ENCODE results near the gene ANXA9.

Gene ANXA9, protein sequence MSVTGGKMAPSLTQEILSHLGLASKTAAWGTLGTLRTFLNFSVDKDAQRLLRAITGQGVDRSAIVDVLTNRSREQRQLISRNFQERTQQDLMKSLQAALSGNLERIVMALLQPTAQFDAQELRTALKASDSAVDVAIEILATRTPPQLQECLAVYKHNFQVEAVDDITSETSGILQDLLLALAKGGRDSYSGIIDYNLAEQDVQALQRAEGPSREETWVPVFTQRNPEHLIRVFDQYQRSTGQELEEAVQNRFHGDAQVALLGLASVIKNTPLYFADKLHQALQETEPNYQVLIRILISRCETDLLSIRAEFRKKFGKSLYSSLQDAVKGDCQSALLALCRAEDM

DNA sequence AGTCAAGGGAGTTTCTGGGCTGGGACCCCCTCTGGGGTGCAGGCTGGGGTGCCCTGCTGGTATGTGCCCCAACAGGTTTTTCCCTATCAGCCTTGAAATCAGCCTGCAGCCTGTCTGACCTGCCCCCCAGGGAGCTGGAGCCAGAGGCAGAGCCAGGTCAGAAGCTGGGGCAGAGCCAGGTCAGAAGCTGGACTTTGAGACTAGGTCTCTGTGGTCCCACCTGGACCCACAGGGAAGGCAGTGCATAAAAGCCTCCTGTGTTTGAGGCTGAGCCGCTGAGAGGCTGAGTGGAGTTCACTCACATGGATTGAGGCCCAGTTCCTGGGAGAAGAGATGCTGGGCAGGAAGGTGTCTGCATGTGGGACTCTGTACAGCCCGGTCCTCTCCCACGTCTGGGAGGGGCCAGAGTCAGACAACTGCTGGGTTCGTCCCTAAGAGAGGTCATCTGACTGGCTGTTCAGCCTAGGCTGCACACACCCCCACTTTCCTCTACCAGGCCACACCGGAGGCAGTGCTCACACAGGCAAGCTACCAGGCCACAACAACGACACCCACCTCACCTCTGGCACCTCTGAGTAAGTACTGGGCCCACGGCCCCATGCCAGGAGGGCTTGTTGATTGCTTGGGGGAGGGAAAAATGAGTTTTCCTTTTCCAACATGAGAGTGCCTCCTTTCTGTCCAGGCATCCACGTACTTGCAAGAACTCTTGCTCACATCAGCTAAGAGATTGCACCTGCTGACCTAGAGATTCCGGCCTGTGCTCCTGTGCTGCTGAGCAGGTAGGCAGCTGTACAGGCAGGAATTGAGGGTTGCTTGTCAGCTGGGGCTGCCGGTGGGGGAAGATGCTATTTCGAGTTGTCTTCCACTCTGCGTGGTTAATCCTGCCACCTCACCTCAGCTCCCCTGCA is at the start of gene ANXA9:
Gene ANXA9, plus strand, starts transcription at position 488 of the 908 bp plus-strand sequence. CDS start 814 bp downstream, outside the sequence.
- FAIRE-seq: no peak

DNA sequence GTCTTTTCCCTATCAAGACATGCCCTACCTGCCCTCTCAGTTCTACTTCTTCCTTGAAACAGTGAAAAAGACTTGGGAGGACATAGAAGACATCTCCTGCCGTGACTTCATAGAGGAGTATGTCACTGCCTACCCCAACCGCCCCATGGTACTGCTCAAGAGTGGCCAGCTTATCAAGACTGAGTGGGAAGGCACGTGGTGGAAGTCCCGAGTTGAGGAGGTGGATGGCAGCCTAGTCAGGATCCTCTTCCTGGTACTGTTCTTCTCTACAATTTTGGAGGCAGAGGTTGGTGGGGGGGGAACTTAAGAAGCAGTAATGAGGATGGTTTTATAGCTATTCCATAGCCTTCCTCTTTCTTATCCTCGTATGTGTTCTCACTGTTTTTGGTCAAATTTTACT is 37.2 kb upstream of the ANXA9 start:
- no peak for FAIRE-seq

DNA sequence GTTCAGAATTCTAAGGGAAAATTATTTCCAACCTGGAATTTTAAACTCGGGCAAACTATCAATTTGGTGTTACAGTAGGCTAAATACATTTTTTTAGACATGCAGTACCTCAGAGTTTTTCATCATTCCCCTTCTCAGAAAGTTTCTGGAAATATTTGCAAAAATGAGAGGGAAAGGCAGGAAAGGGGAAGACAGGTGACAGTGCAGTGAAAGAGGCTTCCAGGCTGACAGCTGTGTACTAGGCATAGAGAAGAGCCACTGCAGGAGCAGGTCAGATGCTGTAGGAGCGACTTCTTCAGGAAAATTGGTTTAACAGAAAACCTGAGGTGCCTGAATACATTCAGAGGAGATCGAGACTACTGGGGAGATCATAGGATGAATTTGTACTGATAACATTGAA is 27.4 kb upstream of the ANXA9 start:
- no peak for FAIRE-seq

DNA sequence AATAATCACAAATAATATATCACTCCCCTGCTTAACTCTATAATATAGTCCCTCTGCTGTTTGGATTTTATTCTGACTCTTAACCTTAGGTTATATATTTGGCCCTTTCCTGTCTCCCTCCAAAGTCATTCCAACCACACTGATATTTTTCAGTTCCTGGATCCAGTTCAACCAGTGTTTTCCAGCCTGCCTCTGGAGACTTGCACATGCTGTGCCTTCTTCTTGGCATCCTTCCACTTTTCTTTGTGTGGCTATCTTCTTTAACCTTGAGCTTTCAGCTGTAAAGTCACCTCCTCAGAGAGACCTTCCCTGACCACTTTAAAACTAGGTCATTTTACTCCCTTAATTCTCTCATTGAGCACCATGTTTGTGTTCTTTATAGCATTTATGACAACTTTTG is 26.8 kb upstream of the ANXA9 start:
- no peak for FAIRE-seq

DNA sequence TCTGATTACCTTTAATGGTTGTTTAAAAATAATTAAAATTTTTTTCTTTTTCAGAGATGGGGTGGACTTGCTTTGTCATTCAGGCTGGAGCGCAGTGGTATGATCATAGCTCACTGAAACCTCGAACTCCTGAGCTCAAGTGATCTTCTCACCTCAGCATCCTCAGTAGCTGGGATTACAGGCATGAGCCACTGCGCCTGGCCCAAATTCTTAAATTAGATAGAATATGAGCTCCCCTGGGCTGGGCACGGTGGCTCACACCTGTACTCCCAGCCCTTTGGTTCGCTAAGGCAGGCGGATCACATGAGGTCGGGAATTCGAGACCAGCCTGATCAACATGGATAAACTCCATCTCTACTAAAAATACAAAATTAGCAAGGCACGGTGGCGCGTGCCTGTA is 24.4 kb upstream of the ANXA9 start:
- FAIRE-seq: no peak

DNA sequence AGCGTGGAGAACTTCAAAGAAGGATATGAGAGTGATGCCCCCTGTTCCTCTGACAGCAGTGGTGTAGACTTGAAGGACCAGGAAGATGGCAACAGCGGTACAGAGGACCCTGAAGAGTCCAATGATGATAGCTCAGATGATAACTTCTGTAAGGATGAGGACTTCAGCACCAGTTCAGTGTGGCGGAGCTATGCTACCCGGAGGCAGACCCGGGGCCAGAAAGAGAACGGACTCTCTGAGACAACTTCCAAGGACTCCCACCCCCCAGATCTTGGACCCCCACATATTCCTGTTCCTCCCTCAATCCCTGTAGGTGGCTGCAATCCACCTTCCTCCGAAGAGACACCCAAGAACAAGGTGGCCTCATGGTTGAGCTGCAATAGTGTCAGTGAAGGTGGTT is 21.4 kb upstream of the ANXA9 start:
- FAIRE-seq: no peak

DNA sequence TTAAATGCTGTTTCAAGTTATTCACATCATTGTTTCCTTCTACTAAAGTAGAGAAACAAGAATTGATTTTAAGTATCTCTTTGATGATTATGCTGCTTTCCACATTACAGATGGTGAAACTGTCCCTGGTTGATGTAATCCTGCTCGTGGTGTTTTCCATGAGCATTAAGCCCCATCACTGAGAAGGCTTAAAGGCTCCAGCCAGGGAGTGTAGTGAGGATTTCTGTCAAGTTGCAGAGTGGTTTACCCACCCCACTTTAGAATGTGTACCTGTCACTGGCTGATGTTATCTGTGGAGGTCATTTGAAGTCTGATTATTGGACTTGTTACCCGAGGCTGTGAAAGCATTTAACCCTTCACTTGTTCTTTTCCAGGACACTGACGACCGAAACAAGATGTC is 20.3 kb upstream of the ANXA9 start:
- no peak for FAIRE-seq

DNA sequence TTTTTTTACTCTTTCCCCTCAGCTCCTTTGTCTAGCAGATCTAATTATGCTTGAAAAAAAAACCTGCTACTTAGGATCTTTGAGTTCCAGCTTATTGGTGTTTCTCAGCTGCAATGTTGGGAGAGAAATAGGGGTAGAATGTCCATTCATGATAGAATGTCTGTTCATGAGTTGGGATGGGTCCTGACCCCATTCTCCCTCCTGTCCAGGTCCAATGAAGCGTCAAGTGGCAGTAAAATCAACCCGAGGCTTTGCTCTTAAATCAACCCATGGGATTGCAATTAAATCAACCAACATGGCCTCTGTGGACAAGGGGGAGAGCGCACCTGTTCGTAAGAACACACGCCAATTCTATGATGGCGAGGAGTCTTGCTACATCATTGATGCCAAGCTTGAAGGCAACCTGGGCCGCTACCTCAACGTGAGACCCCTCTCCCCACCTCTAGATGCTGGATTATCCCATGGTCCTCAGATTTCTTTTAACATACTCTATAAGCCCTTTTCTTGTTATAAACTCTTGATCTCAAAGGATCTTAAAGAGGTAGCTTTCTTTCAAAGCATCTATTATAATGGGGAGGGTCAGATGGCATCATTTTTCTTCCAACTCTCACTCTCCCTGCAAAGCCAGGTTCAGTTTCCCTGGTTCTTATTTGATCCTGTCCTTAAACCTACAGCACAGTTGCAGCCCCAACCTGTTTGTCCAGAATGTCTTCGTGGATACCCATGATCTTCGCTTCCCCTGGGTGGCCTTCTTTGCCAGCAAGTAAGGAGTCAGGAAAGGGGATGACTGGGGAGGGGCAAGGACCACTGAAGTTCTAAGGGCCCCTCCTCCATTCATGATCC is 18.6 kb upstream of the ANXA9 start:
- FAIRE-seq: no peak

DNA sequence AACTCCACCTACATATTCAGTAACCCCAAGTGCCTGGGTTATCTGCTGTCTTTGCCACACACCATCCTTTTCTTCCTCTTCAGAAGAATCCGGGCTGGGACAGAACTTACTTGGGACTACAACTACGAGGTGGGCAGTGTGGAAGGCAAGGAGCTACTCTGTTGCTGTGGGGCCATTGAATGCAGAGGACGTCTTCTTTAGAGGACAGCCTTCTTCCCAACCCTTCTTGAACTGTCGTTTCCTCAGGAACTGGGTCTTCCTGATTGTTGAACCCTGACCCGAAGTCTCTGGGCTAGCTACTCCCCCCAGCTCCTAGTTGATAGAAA is 18.0 kb upstream of the ANXA9 start:
- FAIRE-seq: no peak

DNA sequence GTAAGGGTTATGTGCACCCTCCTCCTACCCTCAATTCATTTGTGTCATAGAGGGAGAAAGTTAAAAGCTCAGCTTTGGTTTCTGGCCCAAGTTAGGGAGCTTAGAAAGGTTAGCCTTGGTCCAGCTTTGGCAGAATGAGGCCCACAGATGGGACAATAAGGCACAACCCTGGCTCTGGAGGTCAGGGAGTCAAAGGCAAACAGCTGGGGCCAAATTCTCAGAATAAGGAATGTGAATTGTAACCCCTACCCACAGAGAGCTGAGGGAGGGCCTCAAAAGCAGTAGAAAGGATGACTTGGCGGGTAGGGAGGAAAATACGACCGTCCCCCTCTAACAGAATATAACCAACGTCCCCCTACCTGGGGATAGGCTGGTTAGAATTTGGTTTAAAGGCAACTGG is 16.5 kb upstream of the ANXA9 start:
- FAIRE-seq: no peak

DNA sequence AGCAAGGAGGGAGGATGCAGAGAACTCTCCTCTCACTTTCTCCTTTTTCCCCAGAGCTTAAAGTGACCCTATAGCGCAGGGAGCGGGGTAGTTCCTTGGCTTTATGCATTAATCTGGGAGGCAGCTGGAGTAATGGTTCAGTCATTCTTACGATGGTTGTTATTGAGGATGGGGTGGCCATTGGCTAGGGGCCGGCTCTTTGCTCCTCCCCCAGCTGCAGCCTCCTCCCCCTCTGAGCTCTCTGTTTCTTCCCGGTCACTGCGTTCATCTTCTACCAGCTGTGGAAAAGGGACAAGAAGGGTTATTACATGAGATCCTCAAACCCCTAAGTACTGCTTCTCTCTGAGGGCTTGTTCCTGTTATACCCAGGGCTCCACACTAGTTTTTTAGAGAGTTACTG is 16.1 kb upstream of the ANXA9 start:
- FAIRE-seq: no peak

DNA sequence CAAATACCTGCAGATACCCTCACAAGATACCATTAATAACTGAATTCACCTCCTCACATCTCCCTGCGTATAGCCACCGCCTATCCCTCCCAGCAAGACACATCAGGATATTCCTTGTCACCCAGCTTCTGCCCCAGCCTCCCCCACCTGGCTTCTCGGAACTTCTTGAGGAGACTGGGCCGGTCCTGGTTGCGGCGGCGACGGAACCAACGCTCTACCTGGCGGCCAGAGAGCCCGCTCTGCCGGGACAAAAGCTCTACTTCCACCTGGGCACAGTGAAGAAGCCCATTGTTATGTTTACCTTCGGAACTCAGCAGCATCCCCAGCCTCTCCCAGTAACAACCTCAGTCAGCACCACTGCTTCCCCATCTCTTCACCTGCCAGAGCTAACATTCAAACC is 14.2 kb upstream of the ANXA9 start:
- FAIRE-seq: no peak

DNA sequence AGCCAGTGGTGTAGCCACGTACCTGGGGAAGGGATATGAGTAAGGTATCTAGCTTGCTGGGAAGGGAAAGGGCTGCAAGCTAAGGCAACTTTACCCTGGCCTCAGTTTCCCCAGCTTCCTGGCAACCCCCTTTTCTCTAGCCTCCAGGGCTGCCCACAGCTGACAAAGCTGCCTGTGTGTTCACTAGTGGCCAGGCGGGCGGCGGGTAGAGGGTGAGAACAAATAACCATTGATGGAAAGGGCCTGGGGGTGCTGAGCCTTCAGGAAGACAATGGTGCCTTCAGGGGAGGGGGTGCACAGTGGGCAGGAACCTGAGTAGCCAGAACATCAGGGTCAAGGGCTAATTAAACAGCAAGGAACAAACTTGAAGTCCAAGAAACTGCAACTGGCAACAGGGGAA is 13.6 kb upstream of the ANXA9 start:
- FAIRE-seq: no peak

DNA sequence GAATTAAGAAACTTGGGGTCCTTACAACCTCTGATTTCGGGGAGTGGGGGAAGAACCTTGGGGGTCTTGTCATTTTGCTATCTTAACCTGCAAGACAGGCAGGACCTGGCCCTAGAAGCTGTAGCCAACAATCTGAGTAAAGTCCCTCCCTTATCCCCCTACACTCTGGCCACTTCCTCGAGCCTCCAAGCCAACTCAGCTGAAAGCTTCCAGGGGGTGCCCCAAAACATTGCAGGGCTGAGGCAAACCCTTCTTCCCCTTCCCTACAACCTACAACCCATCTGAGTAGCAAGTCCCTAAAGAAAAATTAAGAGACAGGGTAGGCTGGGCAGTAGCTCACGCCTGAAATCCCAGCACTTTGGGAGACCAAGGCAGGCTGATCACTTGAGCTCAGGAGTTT is 12.5 kb upstream of the ANXA9 start:
- FAIRE-seq: no peak

DNA sequence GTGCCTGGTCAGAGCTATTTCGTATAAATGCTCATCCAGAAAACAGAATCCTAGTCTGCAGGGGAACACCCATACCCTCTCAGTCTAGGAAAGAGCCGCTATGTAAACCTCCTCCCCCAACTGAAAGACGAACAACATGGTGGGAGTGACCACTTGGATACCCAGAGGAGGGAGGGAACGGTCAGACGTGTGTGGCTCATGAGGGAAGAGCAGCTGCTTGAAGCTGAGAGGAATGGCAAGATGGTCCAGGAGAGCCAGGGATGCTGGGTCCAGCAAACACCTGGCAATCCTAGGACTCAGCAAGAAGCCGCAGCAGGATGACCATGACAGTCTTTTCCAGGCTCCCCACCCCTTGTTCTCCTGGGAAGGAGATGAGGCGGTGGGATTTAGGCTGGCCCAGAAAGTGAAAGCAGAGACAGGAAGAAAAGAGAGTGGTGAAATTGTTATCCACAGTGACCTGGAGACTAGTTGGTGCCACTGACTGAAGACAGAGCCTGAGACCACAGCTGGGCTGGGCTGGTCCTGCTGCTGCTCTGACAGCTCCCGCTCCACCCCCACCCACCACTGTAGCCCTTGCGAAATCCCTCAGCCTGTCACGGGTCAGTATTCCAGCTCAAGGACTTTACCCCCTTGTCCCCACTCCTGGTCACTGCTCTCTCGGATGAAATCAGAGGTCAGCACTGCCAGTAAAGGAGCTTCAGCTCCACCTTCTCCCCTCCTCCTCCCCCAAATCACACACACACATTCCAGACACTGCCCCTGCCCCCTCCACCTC is 11.1 kb upstream of the ANXA9 start:
- no peak for FAIRE-seq

DNA sequence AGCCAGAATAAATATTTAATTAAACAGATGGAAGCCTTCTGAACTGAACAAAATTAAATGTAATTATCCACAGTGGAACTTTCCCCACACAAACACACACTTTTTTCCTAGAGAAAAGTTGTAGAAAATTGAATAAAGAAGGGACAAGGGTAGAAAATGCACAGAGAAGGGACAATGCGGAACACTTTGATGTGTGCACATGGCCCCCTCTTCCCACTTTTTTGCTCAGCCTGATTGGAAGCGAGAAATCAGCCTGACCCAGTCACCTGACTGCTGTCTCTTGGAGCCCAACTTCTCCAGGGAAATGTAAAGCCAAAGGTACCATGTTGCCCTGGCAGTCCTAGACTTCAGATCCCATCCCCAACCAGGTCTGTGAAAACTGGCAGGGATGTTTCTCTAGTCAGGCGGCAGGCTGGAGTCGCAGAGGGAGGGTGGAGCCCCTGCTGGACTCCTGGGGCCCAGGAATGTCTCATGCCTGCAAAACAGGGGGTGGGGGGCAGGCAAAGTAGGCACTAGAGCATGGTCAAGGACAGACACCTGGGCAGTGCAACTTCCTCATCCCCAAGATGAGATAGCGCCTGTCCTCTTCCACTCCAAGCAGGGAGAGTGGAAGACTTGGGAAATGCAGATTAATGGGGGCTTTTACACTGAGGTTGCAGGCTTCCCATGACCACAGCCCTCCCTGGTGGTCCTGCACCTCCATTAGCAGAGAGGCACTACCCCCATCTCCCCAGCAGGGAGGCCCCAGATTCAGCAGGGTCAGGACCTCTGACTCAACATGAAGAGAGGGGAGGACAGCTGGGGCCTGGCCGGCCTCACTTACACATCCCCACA is 10.3 kb upstream of the ANXA9 start:
- FAIRE-seq: no peak

DNA sequence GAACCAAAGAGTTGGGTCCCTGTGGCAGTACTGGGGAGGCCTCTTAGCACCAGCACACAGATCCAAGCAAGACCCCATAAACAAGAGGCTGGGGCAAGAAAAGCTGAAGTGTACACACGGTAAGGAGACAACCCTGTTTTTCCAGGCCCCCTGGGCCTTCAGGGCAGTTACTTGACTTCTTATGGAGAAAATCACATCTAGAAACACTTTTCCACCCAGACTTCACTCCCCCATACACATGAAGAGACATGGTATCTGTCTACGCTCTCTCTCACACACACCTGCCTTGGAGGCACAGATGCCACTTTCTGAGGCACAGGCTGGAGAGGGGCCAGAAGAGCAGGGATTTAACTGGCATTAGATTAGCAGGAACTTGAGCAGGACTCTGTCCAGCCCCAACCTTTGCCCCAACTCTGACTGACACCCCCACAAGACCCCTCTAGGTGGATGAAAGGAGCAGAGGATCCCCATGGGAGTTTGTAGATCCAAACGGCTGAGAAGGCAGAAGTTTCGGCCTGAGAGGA is 9.6 kb upstream of the ANXA9 start:
- no peak for FAIRE-seq

DNA sequence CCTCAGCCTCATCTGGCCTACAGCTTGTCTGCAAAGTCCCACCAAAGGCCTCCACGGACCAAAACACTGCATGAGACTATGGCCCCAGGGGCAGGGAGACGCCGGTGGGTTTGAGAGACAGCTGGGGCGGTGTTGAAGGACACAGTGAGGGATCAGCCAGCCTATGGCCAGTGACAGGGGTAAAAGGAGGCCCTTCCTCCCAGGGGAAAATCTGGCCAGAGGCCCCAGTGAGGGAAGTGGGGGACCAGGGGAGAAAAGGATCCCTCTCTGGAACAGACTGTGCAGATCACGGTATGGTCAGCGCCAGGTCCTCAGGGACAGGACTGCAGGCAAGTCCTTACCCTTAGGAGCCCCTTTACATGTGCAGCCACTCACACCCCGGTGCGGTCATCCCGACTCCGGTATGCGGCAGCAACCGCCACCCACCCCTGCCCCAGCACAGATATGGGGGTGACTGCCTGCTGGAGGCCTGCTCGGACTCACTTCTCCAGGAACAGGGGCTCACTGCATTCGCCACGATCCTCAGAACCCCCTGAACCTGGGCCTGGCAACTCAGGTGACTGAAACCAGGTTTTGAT is 8.7 kb upstream of the ANXA9 start:
- no peak for FAIRE-seq

DNA sequence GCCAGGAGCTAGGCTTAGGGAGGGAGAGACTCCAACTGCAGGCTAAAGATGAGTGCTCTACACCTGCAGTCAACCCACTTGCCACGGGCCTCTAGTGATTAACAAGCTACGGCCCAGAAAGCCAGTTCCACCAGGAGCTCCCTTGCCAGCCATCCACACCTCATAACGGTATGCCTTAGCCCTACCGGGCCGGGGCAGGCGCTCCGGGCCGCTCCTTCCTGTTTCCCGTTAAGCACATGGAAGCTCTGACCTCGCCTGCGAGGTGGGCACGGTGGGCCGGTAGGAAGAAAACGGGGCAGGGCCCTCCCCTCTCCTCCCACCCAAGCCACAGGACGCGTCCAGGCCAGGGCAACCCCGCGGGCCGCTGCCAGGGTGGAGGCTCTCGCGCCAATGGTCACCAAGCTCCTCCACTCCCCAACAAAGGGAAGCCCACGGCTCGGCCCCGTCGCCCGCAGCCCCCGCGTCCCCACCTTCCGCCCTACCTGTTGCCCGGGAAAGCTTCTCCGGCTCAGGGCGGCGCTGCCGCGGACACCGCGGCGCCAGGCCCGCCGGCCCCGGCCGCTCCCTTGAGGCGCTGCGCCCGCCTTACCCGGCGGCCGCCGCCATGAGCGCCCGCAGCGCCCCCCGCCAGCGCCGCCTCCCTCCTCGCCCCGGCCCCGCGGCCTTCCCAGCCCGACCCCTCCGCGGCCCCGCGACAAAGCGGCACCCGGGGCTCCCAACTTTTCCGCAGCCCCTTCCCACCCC is 8.1 kb upstream of the ANXA9 start:
- FAIRE-seq: no peak
